Hepatocyte (in vitro differentiated cells): Measurements from ENCODE around the gene FBLN2. TPM values are rescaled to one million over a fixed set of nuclear protein-coding genes. Genes with fewer than 3 reads are reported as not detected.

ENCODE experiments used
- DNase-seq: peaks from one replicate; pipeline ENCODE4 v3.0.0-alpha.2; 2016; ENCODE audit warnings: low spot score
- H2AFZ ChIP-seq: fragments of 200-600 bp; sonication (generic); 2 replicates; pipeline ENCODE4 v1.6.0; 2016; ENCODE audit warnings: antibody characterized with exemption, mild to moderate bottlenecking
- H3K27ac ChIP-seq: fragments of 200-600 bp; sonication (generic); 2 replicates; pipeline ENCODE4 v1.5.1; 2016; ENCODE audit warnings: mild to moderate bottlenecking
- H3K27me3 ChIP-seq: fragments of 200-600 bp; sonication (generic); 2 replicates; pipeline ENCODE4 v1.6.1; 2016
- H3K36me3 ChIP-seq: fragments of 200-600 bp; sonication (generic); replicated peaks from 2 replicates; pipeline ENCODE4 v1.5.1; 2016; ENCODE audit warnings: low read depth; ENCODE audit not compliant: insufficient read depth
- H3K4me1 ChIP-seq: fragments of 200-600 bp; sonication (generic); 2 replicates; pipeline ENCODE4 v1.5.1; 2016; ENCODE audit warnings: mild to moderate bottlenecking, moderate library complexity; ENCODE audit not compliant: insufficient read depth
- H3K4me2 ChIP-seq: fragments of 200-600 bp; sonication (generic); 2 replicates; pipeline ENCODE4 v1.6.0; 2016
- H3K4me3 ChIP-seq: fragments of 200-600 bp; sonication (generic); 2 replicates; pipeline ENCODE4 v1.5.1; 2016; ENCODE audit warnings: mild to moderate bottlenecking
- H3K79me2 ChIP-seq: fragments of 200-600 bp; sonication (generic); 2 replicates; pipeline ENCODE4 v1.6.0; 2017; ENCODE audit warnings: mild to moderate bottlenecking
- H3K9me2 ChIP-seq: fragments of 200-600 bp; sonication (generic); replicated peaks from 2 replicates; pipeline ENCODE4 v1.6.0; 2017; ENCODE audit warnings: mild to moderate bottlenecking; ENCODE audit not compliant: insufficient read depth
- H3K9me3 ChIP-seq: fragments of 200-600 bp; sonication (generic); 2 replicates; pipeline ENCODE4 v1.5.1; 2016; ENCODE audit warnings: low read depth, mild to moderate bottlenecking
- H4K20me1 ChIP-seq: fragments of 200-600 bp; sonication (generic); 2 replicates; pipeline ENCODE4 v1.6.0; 2016; ENCODE audit warnings: mild to moderate bottlenecking; ENCODE audit not compliant: insufficient read depth, poor library complexity, severe bottlenecking
- CTCF ChIP-seq: fragments of 200-600 bp; sonication (generic); IDR thresholded peaks from 2 replicates; pipeline ENCODE4 v1.5.1; 2016; ENCODE audit warnings: antibody characterized with exemption, mild to moderate bottlenecking; ENCODE audit not compliant: poor library complexity
- EZH2 ChIP-seq: fragments of 200-600 bp; sonication (generic); IDR thresholded peaks from 2 replicates; pipeline ENCODE4 v1.6.1; 2016; ENCODE audit warnings: antibody characterized with exemption, mild to moderate bottlenecking, borderline replicate concordance
- EZH2phosphoT487 ChIP-seq: fragments of 200-600 bp; sonication (generic); IDR thresholded peaks from one replicate; pipeline ENCODE4 v1.6.1; 2018; ENCODE audit warnings: antibody characterized with exemption, mild to moderate bottlenecking, low read depth, moderate library complexity; ENCODE audit not compliant: unreplicated experiment, severe bottlenecking
- WGBS: methylation state at CpG from one replicate; pipeline ENCODE4 v1.1.6; 2016; ENCODE audit warnings: low lambda C conversion rate; ENCODE audit errors: missing lambda C conversion rate; 5-methylcytosine and 5-hydroxymethylcytosine counted together
- polyA plus RNA-seq: library from polyadenylated mRNA; unstranded; fragments of >200 nt; fragmentation: Nextera tagmentation; extraction: Ambion mirVana; gene quantifications from 2 replicates; pipeline ENCODE4 v1.2.1, GENCODE V29; 2016
- total RNA-seq: library from RNA; depleted of rRNA; stranded (reverse); fragments of >200 nt; gene quantifications from 2 replicates; pipeline ENCODE4 v1.2.3, GENCODE V29; 2014

Gene FBLN2
- total and polyA plus RNA-seq, 2 experiments from 2014 or later = 75.8 to 76.2 TPM

GRCh38 chr3:13598201-13598600 lies 49.3 kb downstream of the FBLN2 start:
- Histone ChIP-seq H2AFZ (no peak overlapping the region), H3K4me2 (no peak overlapping the region), H3K36me3 (no peaks in the 10 kb centered on the region), H3K9me2 (no peaks in the 10 kb centered on the region), H3K4me1 (peaks cover 8% of the 10 kb centered on the region), H3K9me3 (no peaks in the 10 kb centered on the region), H3K79me2 (no peaks in the 10 kb centered on the region), H3K27me3 (no peaks in the 10 kb centered on the region), H3K4me3 (no peak overlapping the region), H3K27ac (no peak overlapping the region), H4K20me1 (no peaks in the 10 kb centered on the region)
- 89% methylated on average over 5 of the region's 5 CpGs for WGBS
- no peak for TF ChIP-seq EZH2
- no peak for TF ChIP-seq CTCF
- no peak for TF ChIP-seq EZH2phosphoT487
- no peak for DNase-seq

- H3K9me3 ChIP-seq = no peaks in the 10 kb centered on the region
- WGBS = 73% methylated on average over 8 of the region's 10 CpGs
- no peak for DNase-seq
- H3K4me2 ChIP-seq = no peak overlapping the region
- TF ChIP-seq EZH2phosphoT487 = no peak
- no peak for TF ChIP-seq CTCF
- TF ChIP-seq EZH2 = no peak
- no peak overlapping the region for H3K27ac ChIP-seq
- no peaks in the 10 kb centered on the region for H3K36me3 ChIP-seq
- H3K9me2 ChIP-seq = no peaks in the 10 kb centered on the region
- H3K4me1 ChIP-seq = peaks cover 8% of the 10 kb centered on the region
- no peaks in the 10 kb centered on the region for H3K79me2 ChIP-seq
- H2AFZ ChIP-seq = no peak overlapping the region
- H3K27me3 ChIP-seq = no peaks in the 10 kb centered on the region
- no peaks in the 10 kb centered on the region for H4K20me1 ChIP-seq
- no peak overlapping the region for H3K4me3 ChIP-seq
These were observed 50.3 kb downstream of the FBLN2 start for GRCh38 chr3:13598926-13599886.

GRCh38 chr3:13599887-13600450 lies 51.0 kb downstream of the FBLN2 start:
- H3K27ac ChIP-seq = no peak overlapping the region
- no peaks in the 10 kb centered on the region for H3K9me3 ChIP-seq
- 92% methylated on average over 10 of the region's 11 CpGs for WGBS
- no peak overlapping the region for H2AFZ ChIP-seq
- no peaks in the 10 kb centered on the region for H3K79me2 ChIP-seq
- H3K9me2 ChIP-seq = no peaks in the 10 kb centered on the region
- no peak overlapping the region for H3K4me3 ChIP-seq
- H3K4me1 ChIP-seq = peaks cover 7% of the 10 kb centered on the region
- no peaks in the 10 kb centered on the region for H4K20me1 ChIP-seq
- no peak overlapping the region for H3K4me2 ChIP-seq
- no peak for DNase-seq
- no peaks in the 10 kb centered on the region for H3K27me3 ChIP-seq
- TF ChIP-seq EZH2 (no peak), CTCF (no peak), EZH2phosphoT487 (no peak)
- H3K36me3 ChIP-seq = no peaks in the 10 kb centered on the region
